ENCODE data around the gene TARBP1. TPM values are rescaled to one million over a fixed set of nuclear protein-coding genes. Genes with fewer than 3 reads are reported as not detected.

The TARBP1 gene
- total RNA-seq, 2 experiments from 2014 or later: 53.9 to 61.3 TPM

DNA sequence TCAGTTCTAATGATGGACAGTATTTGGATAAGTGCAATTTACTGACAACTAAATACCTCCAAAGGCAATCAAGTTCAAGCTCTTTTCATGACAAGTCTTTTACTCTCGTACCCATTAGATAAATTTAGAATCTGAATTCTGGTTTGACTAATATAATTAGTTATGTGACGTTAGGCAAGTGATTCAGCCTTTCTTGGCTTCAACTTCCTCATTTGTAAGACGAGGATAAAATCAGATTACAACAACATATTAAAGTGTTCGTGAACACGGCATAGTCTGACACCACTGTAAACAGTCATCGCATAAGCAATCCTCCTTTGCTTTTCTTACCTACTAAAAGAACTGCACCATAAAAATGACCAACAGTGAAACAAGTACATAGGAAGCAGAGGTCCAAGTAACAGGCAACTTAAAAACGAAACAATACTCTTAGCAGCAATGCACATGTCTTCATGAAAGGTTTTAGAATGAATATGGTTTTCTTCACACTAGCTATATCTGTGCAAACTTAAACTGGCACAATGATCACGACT is 80.1 kb downstream of the TARBP1 start:
- peak; percentile 60 for ATAC-seq

GRCh38 chr1:234397732-234398131 is 81.2 kb downstream of the TARBP1 start:
- H3K9me3 Mint-ChIP-seq: no peaks in the 10 kb centered on the region
- no peak for DNase-seq
- peaks cover 37% of the 10 kb centered on the region for H3K4me1 Mint-ChIP-seq (ENCODE audit: low read depth)
- H3K36me3 Mint-ChIP-seq (ENCODE audit: low read depth): peaks cover 29% of the 10 kb centered on the region
- POLR2A ChIA-PET: no interaction called here
- CTCF ChIA-PET: no interaction called here
- TF ChIP-seq CTCF (IDR thresholded peaks at IDR 0.05): no peak
- no peaks in the 10 kb centered on the region for H3K27me3 Mint-ChIP-seq
- no peak for ATAC-seq
- intact Hi-C loops (cut with micrococcal nuclease): no loop called here
- no peak overlapping the region for H3K4me3 Mint-ChIP-seq
- H3K27ac Mint-ChIP-seq: no peak overlapping the region

More for the DNA sequence above, 80.1 kb downstream of the TARBP1 start:
- no peaks in the 10 kb centered on the region for H3K9me3 Mint-ChIP-seq
- H3K27me3 Mint-ChIP-seq: no peaks in the 10 kb centered on the region
- TF ChIP-seq CTCF (IDR thresholded peaks at IDR 0.05): no peak
- intact Hi-C loops (cut with micrococcal nuclease): no loop called here
- ChIA-PET CTCF (interaction anchor here (1.0 kb wide), 1 partner anchor 25 kb away, joined by 3 read pairs; the partner anchor contains the start of gene COA6), POLR2A (interaction anchor here (0.7 kb wide), 1 partner anchor 16 kb away, joined by 3 read pairs; no protein-coding TSS in a partner anchor)
- no peak for DNase-seq
- H3K4me1 Mint-ChIP-seq (ENCODE audit: low read depth): peaks cover 42% of the 10 kb centered on the region
- H3K4me3 Mint-ChIP-seq: peak overlapping the region; percentile 51
- peak overlapping the region; percentile 72 for H3K27ac Mint-ChIP-seq
- H3K36me3 Mint-ChIP-seq (ENCODE audit: low read depth): peaks cover 29% of the 10 kb centered on the region

- Mint-ChIP-seq H3K9me3 (no peaks in the 10 kb centered on the region), H3K36me3 (ENCODE audit: low read depth) (peaks cover 30% of the 10 kb centered on the region), H3K4me3 (no peak overlapping the region), H3K27ac (peak overlapping the region; percentile 57), H3K27me3 (no peaks in the 10 kb centered on the region), H3K4me1 (ENCODE audit: low read depth) (peaks cover 33% of the 10 kb centered on the region)
- no peak for TF ChIP-seq CTCF (IDR thresholded peaks at IDR 0.05)
- ChIA-PET CTCF (no interaction called here), POLR2A (no interaction called here)
- intact Hi-C loops (cut with micrococcal nuclease): no loop called here
- no peak for DNase-seq
- no peak for ATAC-seq
Measured at GRCh38 chr1:234396871-234397270, 82.1 kb downstream of the TARBP1 start.

GRCh38 chr1:234396092-234396491 is 82.9 kb downstream of the TARBP1 start:
- ChIA-PET CTCF (no interaction called here), POLR2A (no interaction called here)
- H3K4me1 Mint-ChIP-seq (ENCODE audit: low read depth): peaks cover 25% of the 10 kb centered on the region
- no peak for TF ChIP-seq CTCF (IDR thresholded peaks at IDR 0.05)
- H3K27ac Mint-ChIP-seq: no peak overlapping the region
- DNase-seq (no peak), ATAC-seq (no peak)
- H3K4me3 Mint-ChIP-seq: no peak overlapping the region
- no peaks in the 10 kb centered on the region for H3K27me3 Mint-ChIP-seq
- H3K36me3 Mint-ChIP-seq (ENCODE audit: low read depth): peaks cover 31% of the 10 kb centered on the region
- intact Hi-C loops (cut with micrococcal nuclease): no loop called here
- no peaks in the 10 kb centered on the region for H3K9me3 Mint-ChIP-seq

DNA sequence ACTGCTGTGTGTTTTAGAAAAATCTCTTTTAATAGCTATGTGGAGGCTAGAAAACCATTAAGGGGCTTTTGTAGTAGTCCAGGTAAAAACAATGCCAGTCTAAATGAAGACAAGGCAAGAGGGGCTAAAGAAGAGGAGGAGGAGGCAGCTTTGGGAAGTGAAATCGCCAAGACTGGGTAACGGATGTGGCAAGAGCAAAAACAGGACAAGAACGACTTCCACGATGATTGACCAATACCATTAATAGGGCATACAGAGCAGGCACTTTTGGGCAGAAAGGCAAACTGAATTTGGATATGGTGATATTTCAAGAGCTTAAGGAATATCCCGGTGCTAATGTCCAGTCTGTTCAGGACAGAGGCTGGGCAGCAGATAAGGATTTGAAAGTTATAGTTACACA is 83.7 kb downstream of the TARBP1 start:
- no peak for TF ChIP-seq CTCF (IDR thresholded peaks at IDR 0.05)
- Mint-ChIP-seq H3K27ac (peak overlapping the region; percentile 6), H3K9me3 (no peaks in the 10 kb centered on the region), H3K27me3 (no peaks in the 10 kb centered on the region), H3K4me1 (ENCODE audit: low read depth) (peaks cover 19% of the 10 kb centered on the region), H3K36me3 (ENCODE audit: low read depth) (peaks cover 32% of the 10 kb centered on the region), H3K4me3 (no peak overlapping the region)
- ATAC-seq (no peak), DNase-seq (no peak)
- ChIA-PET CTCF (interaction anchor here (0.8 kb wide), 1 partner anchor 68 kb away, joined by 3 read pairs; no protein-coding TSS in a partner anchor), POLR2A (interaction anchor here (0.5 to 0.8 kb wide), 2 partner anchors 21 to 43 kb away, joined by 3 to 5 read pairs; partner anchors contain the start of gene COA6)
- intact Hi-C loops (cut with micrococcal nuclease): no loop called here

All from activated CD8-positive, alpha-beta T cell treated with anti-CD3 and anti-CD28 coated beads for 36 hours (primary cell).